Ishikawa (cell line): ENCODE measurements around the gene STRBP.

ENCODE experiments used
- CEBPB ChIP-seq: IDR thresholded peaks from 2 replicates; pipeline ENCODE4 v1.6.1; 2012
- CREB1 ChIP-seq: IDR thresholded peaks from 2 replicates; pipeline ENCODE4 v1.6.1; 2012; ENCODE audit warnings: low read depth
- EP300 ChIP-seq: IDR thresholded peaks from 2 replicates; pipeline ENCODE4 v1.6.1; 2012; ENCODE audit warnings: borderline replicate concordance
- FOXM1 ChIP-seq: IDR thresholded peaks from 2 replicates; pipeline ENCODE4 v1.6.1; 2012; ENCODE audit warnings: low read depth, borderline replicate concordance
- NFIC ChIP-seq: IDR thresholded peaks from 2 replicates; pipeline ENCODE4 v1.6.1; 2012
- RAD21 ChIP-seq: IDR thresholded peaks from 2 replicates; pipeline ENCODE4 v1.6.1; 2012; ENCODE audit warnings: low read depth
- TAF1 ChIP-seq: IDR thresholded peaks from 2 replicates; pipeline ENCODE4 v1.6.1; 2012; ENCODE audit warnings: low read depth, mild to moderate bottlenecking
- TCF12 ChIP-seq: IDR thresholded peaks from 2 replicates; pipeline ENCODE4 v1.6.1; 2012; ENCODE audit warnings: low read depth
- TEAD4 ChIP-seq: IDR thresholded peaks from 2 replicates; pipeline ENCODE4 v1.6.1; 2012
- YY1 ChIP-seq: IDR thresholded peaks from 2 replicates; pipeline ENCODE4 v1.6.1; 2012; ENCODE audit warnings: low read depth
- ZBTB7A ChIP-seq: IDR thresholded peaks from 2 replicates; pipeline ENCODE4 v1.6.1; 2012; ENCODE audit warnings: low read depth
- TF ChIP-seq, protein P1 (sequence below): IDR thresholded peaks from 2 replicates; pipeline ENCODE4 v1.6.1; 2012
- TF ChIP-seq, protein P2 (sequence below): IDR thresholded peaks from 2 replicates; pipeline ENCODE4 v1.6.1; 2012
- TF ChIP-seq, protein P3 (sequence below): IDR thresholded peaks from 2 replicates; pipeline ENCODE4 v1.6.1; 2012; ENCODE audit warnings: low read depth, mild to moderate bottlenecking

DNA sequence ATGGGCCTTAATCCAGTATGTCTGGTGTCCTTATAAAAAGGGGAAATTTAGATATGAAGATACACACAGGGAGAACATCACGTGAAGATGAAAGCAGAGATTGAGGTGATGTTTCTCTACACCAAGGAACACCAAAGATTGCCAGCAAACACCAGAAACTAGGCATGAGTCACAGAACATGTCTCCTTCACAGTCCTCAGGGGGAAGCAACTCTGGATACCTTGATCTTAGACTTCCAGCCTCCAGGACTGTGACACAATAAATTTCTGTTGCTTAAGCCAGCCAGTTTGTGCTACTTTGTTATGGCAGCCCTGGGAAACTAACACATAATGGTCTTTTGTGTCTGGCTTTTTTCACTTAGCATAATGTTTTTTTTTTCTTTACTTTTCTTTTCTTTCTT is 41.2 kb upstream of the STRBP start:
- TF ChIP-seq, protein P1, sequence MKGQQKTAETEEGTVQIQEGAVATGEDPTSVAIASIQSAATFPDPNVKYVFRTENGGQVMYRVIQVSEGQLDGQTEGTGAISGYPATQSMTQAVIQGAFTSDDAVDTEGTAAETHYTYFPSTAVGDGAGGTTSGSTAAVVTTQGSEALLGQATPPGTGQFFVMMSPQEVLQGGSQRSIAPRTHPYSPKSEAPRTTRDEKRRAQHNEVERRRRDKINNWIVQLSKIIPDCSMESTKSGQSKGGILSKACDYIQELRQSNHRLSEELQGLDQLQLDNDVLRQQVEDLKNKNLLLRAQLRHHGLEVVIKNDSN: no peak
- TF ChIP-seq EP300 (no peak), ZBTB7A (no peak), TAF1 (no peak), FOXM1 (no peak), CREB1 (no peak), NFIC (no peak), YY1 (no peak), RAD21 (no peak), CEBPB (no peak), TEAD4 (no peak), TCF12 (no peak)
- TF ChIP-seq, protein P2, sequence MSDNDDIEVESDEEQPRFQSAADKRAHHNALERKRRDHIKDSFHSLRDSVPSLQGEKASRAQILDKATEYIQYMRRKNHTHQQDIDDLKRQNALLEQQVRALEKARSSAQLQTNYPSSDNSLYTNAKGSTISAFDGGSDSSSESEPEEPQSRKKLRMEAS: no peak
- TF ChIP-seq, protein P3, sequence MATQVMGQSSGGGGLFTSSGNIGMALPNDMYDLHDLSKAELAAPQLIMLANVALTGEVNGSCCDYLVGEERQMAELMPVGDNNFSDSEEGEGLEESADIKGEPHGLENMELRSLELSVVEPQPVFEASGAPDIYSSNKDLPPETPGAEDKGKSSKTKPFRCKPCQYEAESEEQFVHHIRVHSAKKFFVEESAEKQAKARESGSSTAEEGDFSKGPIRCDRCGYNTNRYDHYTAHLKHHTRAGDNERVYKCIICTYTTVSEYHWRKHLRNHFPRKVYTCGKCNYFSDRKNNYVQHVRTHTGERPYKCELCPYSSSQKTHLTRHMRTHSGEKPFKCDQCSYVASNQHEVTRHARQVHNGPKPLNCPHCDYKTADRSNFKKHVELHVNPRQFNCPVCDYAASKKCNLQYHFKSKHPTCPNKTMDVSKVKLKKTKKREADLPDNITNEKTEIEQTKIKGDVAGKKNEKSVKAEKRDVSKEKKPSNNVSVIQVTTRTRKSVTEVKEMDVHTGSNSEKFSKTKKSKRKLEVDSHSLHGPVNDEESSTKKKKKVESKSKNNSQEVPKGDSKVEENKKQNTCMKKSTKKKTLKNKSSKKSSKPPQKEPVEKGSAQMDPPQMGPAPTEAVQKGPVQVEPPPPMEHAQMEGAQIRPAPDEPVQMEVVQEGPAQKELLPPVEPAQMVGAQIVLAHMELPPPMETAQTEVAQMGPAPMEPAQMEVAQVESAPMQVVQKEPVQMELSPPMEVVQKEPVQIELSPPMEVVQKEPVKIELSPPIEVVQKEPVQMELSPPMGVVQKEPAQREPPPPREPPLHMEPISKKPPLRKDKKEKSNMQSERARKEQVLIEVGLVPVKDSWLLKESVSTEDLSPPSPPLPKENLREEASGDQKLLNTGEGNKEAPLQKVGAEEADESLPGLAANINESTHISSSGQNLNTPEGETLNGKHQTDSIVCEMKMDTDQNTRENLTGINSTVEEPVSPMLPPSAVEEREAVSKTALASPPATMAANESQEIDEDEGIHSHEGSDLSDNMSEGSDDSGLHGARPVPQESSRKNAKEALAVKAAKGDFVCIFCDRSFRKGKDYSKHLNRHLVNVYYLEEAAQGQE: no peak
